CD8-positive, alpha-beta memory T cell (primary cell): ENCODE measurements around the gene RCOR3. TPM values are rescaled to one million over a fixed set of nuclear protein-coding genes. Genes with fewer than 3 reads are reported as not detected.

ENCODE experiments used
- polyA plus RNA-seq: library from polyadenylated mRNA; unstranded; fragments of 300-500 nt; fragmentation: Illumina TruSeq; gene quantifications from one replicate; pipeline ENCODE4 v1.2.3, GENCODE V29; 2021
- total RNA-seq, 2 experiments: library from RNA; stranded (reverse); gene quantifications; one replicate each; pipeline ENCODE4 v1.2.3, GENCODE V29; 2021

The RCOR3 gene
- total and polyA plus RNA-seq, 3 experiments from 2014 or later, result 25.6 to 36.4 (median 33.9) TPM

Other genes with a start within 250 kb of the RCOR3 start
- gene KCNH1, start 125.2 kb upstream of the RCOR3 start, total RNA-seq, result not detected
- gene KCNH1, start 125.2 kb upstream of the RCOR3 start, polyA plus RNA-seq, result not detected
- gene TRAF5, start 67.5 kb downstream of the RCOR3 start, total RNA-seq, result 10 to 100 TPM; 30.7 to 33.7 TPM
- 38.3 TPM for gene TRAF5, start 67.5 kb downstream of the RCOR3 start, polyA plus RNA-seq
- gene RD3, start 232.8 kb downstream of the RCOR3 start, total RNA-seq, result not detected
- not detected for gene RD3, start 232.8 kb downstream of the RCOR3 start, polyA plus RNA-seq